K562 (cell line): ENCODE results near the gene CACNB2. TPM values are rescaled to one million over a fixed set of nuclear protein-coding genes. Genes with fewer than 3 reads are reported as not detected.
A peak's percentile ranks its signal among the peaks of the same experiment; 100 is the strongest.

Experiments
- ATAC-seq: fragments of 200-7000 bp; cut with Tn5 transposase; 3 replicates; pipeline ENCODE4 v1.9.1; 2020; ENCODE audit warnings: moderate library complexity
- BruUV-seq: library from RNA; stranded (reverse); fragments of 400-500 nt; replicated peaks from 2 replicates; lab custom pipeline; 2021; lab: Mats Ljungman, UMichigan
- CTCF ChIA-PET: fragments of 300-600 bp; formaldehyde crosslinking; extraction: SDS; loops from one replicate; lab custom pipeline; 2021; ENCODE audit warnings: low intra/inter-chr PET ratio; lab: Yijun Ruan, JAX
- POLR2A ChIA-PET: fragments of 300-600, 350-650 bp; sonication (Branson Sonifier 250); formaldehyde crosslinking; extraction: SDS; loops from one replicate; lab custom pipeline; 2021; ENCODE audit warnings: antibody characterized with exemption, inconsistent platforms; lab: Yijun Ruan, JAX
- DNase-seq, 4 experiments: peaks; one replicate each; pipeline versions ENCODE4 v3.0.0 to v3.0.0-alpha.2; 2011 to 2018; ENCODE audit warnings: low spot score in 3 of 4, mixed read lengths in 3 of 4; ENCODE audit errors: extremely low read depth in 1 of 4
- FAIRE-seq: peaks from 2 replicates; lab custom pipeline; 2011; peaks lifted over from hg19 to GRCh38; lab: Jason Lieb, UNC
- H2AFZ ChIP-seq: 2 replicates; pipeline ENCODE4 v1.6.0; 2011; ENCODE audit warnings: low read depth, low read length, control low read depth, inconsistent platforms
- H3K27ac ChIP-seq: fragments of 200-600 bp; 3 replicates; pipeline ENCODE4 v1.8.0; 2011; ENCODE audit warnings: low read depth, mild to moderate bottlenecking, control low read depth, inconsistent platforms, low read length, moderate library complexity, mixed read lengths; ENCODE audit errors: extremely low read depth
- H3K27me3 ChIP-seq, 2 experiments: fragments of 300-600 bp in 1 of 2; 2 replicates in 1 of 2; 3 replicates in 1 of 2; pipeline versions ENCODE4 v1.6.0 to v1.8.0; 2011; ENCODE audit warnings: inconsistent platforms in 2 of 2, low read length in 2 of 2, mild to moderate bottlenecking in 1 of 2, mixed read lengths in 1 of 2, moderate library complexity in 1 of 2; ENCODE audit not compliant: control insufficient read depth in 2 of 2, insufficient read depth in 2 of 2
- H3K36me3 ChIP-seq: fragments of 300-600 bp; 3 replicates; pipeline ENCODE4 v1.8.0; 2011; ENCODE audit warnings: mild to moderate bottlenecking, low read length, inconsistent platforms; ENCODE audit not compliant: control insufficient read depth, insufficient read depth
- H3K4me1 ChIP-seq, 2 experiments: fragments of 200-600 bp in 1 of 2; replicated peaks in 1 of 2; 2 replicates in 1 of 2; 3 replicates in 1 of 2; pipeline versions ENCODE4 v1.5.1 to v1.8.0; 2011; ENCODE audit warnings: inconsistent platforms in 2 of 2, low read length in 2 of 2, mild to moderate bottlenecking in 1 of 2, mixed read lengths in 1 of 2, moderate library complexity in 1 of 2; ENCODE audit not compliant: control insufficient read depth in 2 of 2, insufficient read depth in 2 of 2
- H3K4me2 ChIP-seq: 2 replicates; pipeline ENCODE4 v1.6.1; 2011; ENCODE audit warnings: low read length, control low read depth, inconsistent platforms, mixed read lengths; ENCODE audit not compliant: insufficient read depth
- H3K4me3 ChIP-seq: fragments of 200-600 bp; sonication (generic), shearing (Covaris generic); 2 replicates; pipeline ENCODE4 v1.5.1; 2016; ENCODE audit warnings: control low read depth, inconsistent platforms
- H3K79me2 ChIP-seq: fragments of 200-600 bp; 3 replicates; pipeline ENCODE4 v1.8.0; 2011; ENCODE audit warnings: low read length, inconsistent platforms; ENCODE audit not compliant: control insufficient read depth, insufficient read depth
- H3K9ac ChIP-seq, 2 experiments: 2 replicates each; pipeline versions ENCODE4 v1.6.0 to v1.6.1; 2011; ENCODE audit warnings: low read depth in 2 of 2, low read length in 2 of 2, control low read depth in 1 of 2, inconsistent platforms in 1 of 2, mild to moderate bottlenecking in 1 of 2, mixed read lengths in 1 of 2; ENCODE audit not compliant: insufficient read depth in 1 of 2
- H3K9me1 ChIP-seq: one replicate; pipeline ENCODE4 v1.6.0; 2011; ENCODE audit warnings: inconsistent platforms, mild to moderate bottlenecking, low read length, moderate library complexity; ENCODE audit not compliant: control insufficient read depth, insufficient read depth
- H3K9me3 ChIP-seq: replicated peaks from 2 replicates; pipeline ENCODE4 v1.5.1; 2011; ENCODE audit warnings: low read depth, low read length, inconsistent platforms; ENCODE audit not compliant: control insufficient read depth, insufficient read depth
- H4K20me1 ChIP-seq: replicated peaks from 2 replicates; pipeline ENCODE4 v1.6.1; 2011; ENCODE audit warnings: low read length, inconsistent platforms, mixed read lengths; ENCODE audit not compliant: control insufficient read depth, insufficient read depth
- HMGXB4 ChIP-seq: sonication (generic); formaldehyde crosslinking; IDR thresholded peaks from 2 replicates; pipeline ENCODE4 v1.8.1; 2023; ENCODE audit warnings: mild to moderate bottlenecking, missing genetic modification reagents
- RFX1 ChIP-seq: fragments of 450-650 bp; IDR thresholded peaks from 2 replicates; pipeline ENCODE4 v1.6.1; 2016; ENCODE audit warnings: mild to moderate bottlenecking, moderate library complexity
- TEAD1 ChIP-seq, 2 experiments: fragments of 450-650 bp in 1 of 2; sonication (generic) in 1 of 2; formaldehyde crosslinking; IDR thresholded peaks; 2 replicates each; pipeline versions ENCODE4 v1.4.0 to v1.8.0; 2020 to 2022; ENCODE audit warnings: mild to moderate bottlenecking in 2 of 2, missing genetic modification reagents in 1 of 2
- WGBS: fragments of 100-300 bp; shearing (Covaris generic); methylation state at CpG from one replicate; pipeline ENCODE4 v1.1.6; 2016; ENCODE audit warnings: low coverage, mixed read lengths; ENCODE audit not compliant: insufficient coverage; ENCODE audit errors: missing lambda C conversion rate; 5-methylcytosine and 5-hydroxymethylcytosine counted together
- in situ Hi-C: fragments of 300-500 bp; cut with MboI; formaldehyde crosslinking; loops from 4 replicates; pipeline ENCODE4 v1.15.0; 2018; ENCODE audit warnings: inconsistent platforms, mixed read lengths
- intact Hi-C: fragments of 100-400 bp; cut with micrococcal nuclease; formaldehyde crosslinking; loops from 2 replicates; pipeline ENCODE4 v1.14.2; 2022
- polyA plus RNA-seq, 8 experiments: library from polyadenylated mRNA; depleted of rRNA in 4 of 8; stranded (reverse) in 5 of 8; unstranded in 3 of 8; fragments of >200 nt; fragmentation: Nextera tagmentation in 2 of 8; fragmentation: Illumina TruSeq in 1 of 8; extraction: Ambion mirVana in 2 of 8; extraction: Trizol in 1 of 8; gene quantifications; 2 replicates each; pipeline versions ENCODE4 v1.2.1 to v1.2.3, GENCODE V29; 2011 to 2014; ENCODE audit warnings: inconsistent platforms in 1 of 8, missing spikeins in 1 of 8
- total RNA-seq, 7 experiments: library from RNA; depleted of rRNA in 6 of 7; stranded (reverse); fragments of >200 nt in 6 of 7; fragmentation: Illumina TruSeq in 2 of 7; extraction: Trizol in 2 of 7; gene quantifications; 2 replicates each; pipeline versions ENCODE4 v1.2.1 to v1.2.3, GENCODE V29; 2011 to 2021; ENCODE audit warnings: low replicate concordance in 1 of 7

CACNB2 gene
- total and polyA plus RNA-seq, 9 of the 15 experiments (the other 6 are each of a cell fraction or from before 2014, with no cell fraction given) = 1.8 to 2.2 TPM; not detected in 7

GRCh38 chr10:18545621-18546305 is 405.5 kb downstream of the CACNB2 start:
- no peak overlapping the region for H3K27ac ChIP-seq
- ChIA-PET POLR2A (no interaction called here), CTCF (no interaction called here)
- H3K4me2 ChIP-seq = no peak overlapping the region
- no peaks in the 10 kb centered on the region for H3K79me2 ChIP-seq
- no peaks in the 10 kb centered on the region for H4K20me1 ChIP-seq
- in situ Hi-C loops (no loop called here), intact Hi-C loops (no loop called here)
- FAIRE-seq = no peak
- no TSS peak for BruUV-seq
- peak in 2 of 4 experiments; percentile 14 to 21 for DNase-seq
- H3K4me3 ChIP-seq = no peak overlapping the region
- no peaks in the 10 kb centered on the region for H3K4me1 ChIP-seq
- H3K36me3 ChIP-seq = peaks cover 50% of the 10 kb centered on the region
- H3K9me1 ChIP-seq = no peaks in the 10 kb centered on the region
- no peak overlapping the region for H2AFZ ChIP-seq
- no peak overlapping the region for H3K9ac ChIP-seq
- WGBS = 93% methylated on average over 7 of the region's 7 CpGs
- no peaks in the 10 kb centered on the region for H3K9me3 ChIP-seq
- no peaks in the 10 kb centered on the region for H3K27me3 ChIP-seq
- ATAC-seq = no peak
- TF ChIP-seq HMGXB4 (CRISPR knock-in tag) (no peak), RFX1 (peak; percentile 79), TEAD1 (CRISPR knock-in tag; IDR thresholded peaks at IDR 0.05) (no peak)
